Stomach (tissue), 4 donors: ENCODE data around the gene ISG20.

Source experiments
- CTCF ChIP-seq, 7 experiments: fragments of 450-650 bp in 4 of 7; fragments of 200-600 bp in 3 of 7; sonication (generic) in 3 of 7; IDR thresholded peaks; one replicate each; pipeline ENCODE4 v1.5.1; 2016 to 2019; ENCODE audit warnings: antibody characterized with exemption in 7 of 7, control low read depth in 2 of 7, mild to moderate bottlenecking in 1 of 7
- POLR2A ChIP-seq, 4 donors: fragments of 450-650 bp; IDR thresholded peaks; one replicate each; pipeline ENCODE4 v1.6.1; 2016; ENCODE audit warnings: antibody characterized with exemption in 4 of 4, control low read depth in 2 of 4, mild to moderate bottlenecking in 1 of 4, moderate library complexity in 1 of 4
- POLR2AphosphoS5 ChIP-seq, 3 donors: sonication (generic); formaldehyde crosslinking; IDR thresholded peaks; one replicate each; pipeline ENCODE4 v1.6.1; 2016; ENCODE audit warnings: antibody characterized with exemption in 3 of 3

- no peak for TF ChIP-seq CTCF (IDR thresholded peaks at IDR 0.05)
- TF ChIP-seq POLR2A (IDR thresholded peaks at IDR 0.05): no peak
- no peak for TF ChIP-seq POLR2AphosphoS5 (IDR thresholded peaks at IDR 0.05)
These were observed 57.0 kb downstream of the ISG20 start for GRCh38 chr15:88695691-88696251.
